ENCODE results near the gene CDK4.

DNA sequence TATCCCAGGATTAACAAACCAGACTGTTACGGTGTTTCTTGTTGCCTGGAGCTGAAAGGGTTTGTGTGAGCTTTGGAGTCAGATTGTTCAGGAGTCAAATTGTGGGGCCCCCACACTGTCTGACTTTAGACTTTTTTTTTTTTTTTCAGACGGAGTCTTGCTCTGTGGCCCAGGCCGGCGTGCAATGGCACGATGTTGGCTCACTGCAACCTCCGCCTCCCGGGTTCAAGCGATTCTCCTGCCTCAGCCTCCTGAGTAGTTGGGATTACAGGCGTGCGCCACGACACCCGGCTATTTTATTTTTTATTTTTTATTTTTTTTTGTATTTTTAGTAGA is 31.3 kb upstream of the CDK4 start:
- TF ChIP-seq, protein P1, sequence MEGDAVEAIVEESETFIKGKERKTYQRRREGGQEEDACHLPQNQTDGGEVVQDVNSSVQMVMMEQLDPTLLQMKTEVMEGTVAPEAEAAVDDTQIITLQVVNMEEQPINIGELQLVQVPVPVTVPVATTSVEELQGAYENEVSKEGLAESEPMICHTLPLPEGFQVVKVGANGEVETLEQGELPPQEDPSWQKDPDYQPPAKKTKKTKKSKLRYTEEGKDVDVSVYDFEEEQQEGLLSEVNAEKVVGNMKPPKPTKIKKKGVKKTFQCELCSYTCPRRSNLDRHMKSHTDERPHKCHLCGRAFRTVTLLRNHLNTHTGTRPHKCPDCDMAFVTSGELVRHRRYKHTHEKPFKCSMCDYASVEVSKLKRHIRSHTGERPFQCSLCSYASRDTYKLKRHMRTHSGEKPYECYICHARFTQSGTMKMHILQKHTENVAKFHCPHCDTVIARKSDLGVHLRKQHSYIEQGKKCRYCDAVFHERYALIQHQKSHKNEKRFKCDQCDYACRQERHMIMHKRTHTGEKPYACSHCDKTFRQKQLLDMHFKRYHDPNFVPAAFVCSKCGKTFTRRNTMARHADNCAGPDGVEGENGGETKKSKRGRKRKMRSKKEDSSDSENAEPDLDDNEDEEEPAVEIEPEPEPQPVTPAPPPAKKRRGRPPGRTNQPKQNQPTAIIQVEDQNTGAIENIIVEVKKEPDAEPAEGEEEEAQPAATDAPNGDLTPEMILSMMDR (IDR thresholded peaks at IDR 0.05), result no peak
- no peak for TF ChIP-seq POLR2A (IDR thresholded peaks at IDR 0.05)

Data from lower leg skin (tissue), 3 donors.